GM12801 (cell line): Measurements from ENCODE around the gene TRPM5.

Source experiments
- TF ChIP-seq, protein P1 (sequence below): IDR thresholded peaks from one replicate; pipeline ENCODE4 v1.5.1; 2011; ENCODE audit warnings: control low read depth; ENCODE audit not compliant: insufficient read length; ENCODE audit errors: extremely low read depth

Gene TRPM5

DNA sequence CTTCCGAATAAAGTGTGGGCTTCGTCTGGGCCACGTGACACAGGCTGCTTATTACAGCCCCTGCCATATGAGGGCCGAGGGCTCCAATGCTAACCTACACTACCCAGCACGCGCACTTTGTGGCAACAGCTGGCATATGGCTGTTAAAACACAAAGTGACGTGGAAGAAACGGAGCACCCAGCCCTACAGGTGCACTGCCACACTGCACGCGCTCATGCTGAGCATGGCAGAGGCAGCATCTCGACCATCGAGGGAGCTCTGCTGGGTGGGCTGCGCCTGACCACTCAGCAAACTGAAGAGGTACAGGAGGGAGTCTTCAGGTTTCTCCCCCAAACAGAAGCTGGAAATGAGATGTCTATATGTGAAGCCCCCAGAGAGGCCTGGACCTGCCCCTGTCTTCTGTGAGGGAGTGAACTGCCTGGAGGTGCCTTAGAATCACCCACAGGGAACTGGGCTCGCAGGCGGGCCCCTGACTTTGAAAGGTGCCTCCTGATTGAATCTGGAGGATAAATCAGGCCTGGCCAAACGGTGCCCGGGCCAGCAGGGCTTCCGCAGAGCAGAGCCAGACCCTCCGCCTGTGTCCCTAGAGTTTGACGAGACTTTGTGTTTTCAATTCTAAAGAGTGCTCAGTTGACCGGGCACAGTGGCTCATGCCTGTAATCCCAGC, 25.5 kb downstream of the TRPM5 start:
- TF ChIP-seq, protein P1, sequence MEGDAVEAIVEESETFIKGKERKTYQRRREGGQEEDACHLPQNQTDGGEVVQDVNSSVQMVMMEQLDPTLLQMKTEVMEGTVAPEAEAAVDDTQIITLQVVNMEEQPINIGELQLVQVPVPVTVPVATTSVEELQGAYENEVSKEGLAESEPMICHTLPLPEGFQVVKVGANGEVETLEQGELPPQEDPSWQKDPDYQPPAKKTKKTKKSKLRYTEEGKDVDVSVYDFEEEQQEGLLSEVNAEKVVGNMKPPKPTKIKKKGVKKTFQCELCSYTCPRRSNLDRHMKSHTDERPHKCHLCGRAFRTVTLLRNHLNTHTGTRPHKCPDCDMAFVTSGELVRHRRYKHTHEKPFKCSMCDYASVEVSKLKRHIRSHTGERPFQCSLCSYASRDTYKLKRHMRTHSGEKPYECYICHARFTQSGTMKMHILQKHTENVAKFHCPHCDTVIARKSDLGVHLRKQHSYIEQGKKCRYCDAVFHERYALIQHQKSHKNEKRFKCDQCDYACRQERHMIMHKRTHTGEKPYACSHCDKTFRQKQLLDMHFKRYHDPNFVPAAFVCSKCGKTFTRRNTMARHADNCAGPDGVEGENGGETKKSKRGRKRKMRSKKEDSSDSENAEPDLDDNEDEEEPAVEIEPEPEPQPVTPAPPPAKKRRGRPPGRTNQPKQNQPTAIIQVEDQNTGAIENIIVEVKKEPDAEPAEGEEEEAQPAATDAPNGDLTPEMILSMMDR: no peak

DNA sequence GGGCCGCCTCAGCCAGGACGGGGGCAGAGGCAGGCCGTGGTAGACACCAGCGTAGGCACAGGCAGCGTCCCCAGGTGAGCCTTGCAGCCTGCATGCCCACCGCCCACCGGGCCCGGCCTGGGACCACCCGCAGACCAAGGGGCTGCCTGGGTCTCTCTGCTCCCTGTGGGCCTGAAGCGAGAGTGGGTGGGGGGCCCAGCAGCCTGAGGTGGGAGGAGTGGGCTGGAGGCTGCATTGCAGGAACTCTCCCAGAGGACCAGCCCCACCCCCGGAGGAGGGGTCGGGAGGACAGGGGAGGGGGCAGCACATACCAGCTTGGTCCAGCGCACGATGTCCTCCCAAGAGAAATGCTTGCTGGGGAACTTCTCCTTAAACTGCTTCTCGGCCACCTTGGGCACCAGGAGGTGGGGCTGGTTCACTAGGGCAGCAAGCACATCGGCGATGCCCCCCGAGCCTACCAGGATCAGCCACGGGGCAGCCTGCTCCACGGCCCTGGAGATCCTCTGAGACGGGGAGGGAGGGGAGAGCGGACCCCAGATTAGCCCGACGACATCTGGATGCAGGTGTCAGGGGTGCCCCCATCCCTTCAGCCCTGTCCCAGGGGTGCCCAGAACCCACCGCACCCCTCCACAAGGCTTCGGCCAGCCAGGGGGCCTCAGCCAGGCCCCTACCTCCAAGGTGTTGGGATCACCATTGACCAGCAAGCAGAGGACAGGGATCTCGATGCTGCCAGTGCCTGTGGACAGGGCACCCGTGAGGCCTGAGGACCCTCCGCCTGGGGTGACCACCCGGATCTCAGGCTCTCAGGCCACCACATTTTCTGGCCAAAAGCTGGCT, 26.2 kb downstream of the TRPM5 start:
- TF ChIP-seq, protein P1: no peak

DNA sequence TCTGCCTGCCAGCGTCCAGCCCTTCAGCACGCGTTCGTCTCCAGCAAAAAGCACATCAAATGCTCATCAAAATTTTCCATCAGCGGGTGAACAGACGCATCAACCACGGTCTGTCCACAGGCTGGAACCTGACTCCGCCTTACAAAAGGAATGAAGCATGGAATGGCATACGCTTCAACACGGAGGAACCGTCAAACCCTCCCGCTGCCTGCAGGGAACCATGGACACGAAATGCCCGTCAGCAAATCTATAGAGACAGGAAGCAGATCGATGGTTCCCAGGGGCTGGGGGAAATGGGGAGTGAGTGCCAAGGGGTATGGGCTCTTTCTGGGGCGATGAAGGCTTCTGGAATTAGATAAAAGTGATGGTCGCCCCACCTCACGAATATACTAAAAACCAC, 27.5 kb downstream of the TRPM5 start:
- TF ChIP-seq, protein P1: no peak

DNA sequence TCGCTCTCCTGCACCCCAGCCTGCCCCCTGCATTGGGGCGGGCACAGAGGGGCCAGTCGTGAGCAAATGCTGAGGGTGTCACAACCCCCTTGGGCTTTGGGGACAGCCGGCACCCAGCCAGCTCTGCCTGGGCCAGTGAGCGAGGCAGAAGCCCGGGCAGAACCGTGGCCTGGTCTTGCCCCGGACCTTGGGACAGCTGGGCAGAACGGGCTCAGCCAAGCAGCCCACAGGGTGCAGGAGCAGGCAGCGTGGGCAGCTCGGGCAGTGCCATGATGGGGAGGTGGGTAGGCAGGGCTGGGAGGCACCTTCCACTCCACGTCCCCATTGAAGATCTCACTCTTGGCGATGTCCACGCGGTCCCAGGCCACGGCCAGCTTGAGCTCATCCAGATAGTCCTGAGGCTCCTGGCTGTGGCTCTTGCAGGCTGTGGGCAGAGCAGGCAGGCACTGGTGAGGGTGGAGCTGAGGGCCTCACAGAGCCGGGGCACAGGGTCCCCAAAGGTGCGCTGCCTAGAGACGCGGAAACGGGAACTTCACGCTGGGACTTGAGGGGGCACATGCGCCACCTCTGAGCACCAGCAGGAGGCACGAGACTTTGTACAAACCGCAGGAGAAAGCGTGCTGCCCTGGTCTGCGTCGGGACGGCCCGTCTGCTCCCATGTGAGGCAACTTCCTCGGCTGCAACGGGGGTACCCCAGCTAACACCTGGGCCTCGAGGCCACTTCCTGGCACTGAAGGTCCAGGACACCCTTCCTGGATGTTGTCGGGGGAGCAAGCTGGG, 28.5 kb downstream of the TRPM5 start:
- TF ChIP-seq, protein P1: no peak

DNA sequence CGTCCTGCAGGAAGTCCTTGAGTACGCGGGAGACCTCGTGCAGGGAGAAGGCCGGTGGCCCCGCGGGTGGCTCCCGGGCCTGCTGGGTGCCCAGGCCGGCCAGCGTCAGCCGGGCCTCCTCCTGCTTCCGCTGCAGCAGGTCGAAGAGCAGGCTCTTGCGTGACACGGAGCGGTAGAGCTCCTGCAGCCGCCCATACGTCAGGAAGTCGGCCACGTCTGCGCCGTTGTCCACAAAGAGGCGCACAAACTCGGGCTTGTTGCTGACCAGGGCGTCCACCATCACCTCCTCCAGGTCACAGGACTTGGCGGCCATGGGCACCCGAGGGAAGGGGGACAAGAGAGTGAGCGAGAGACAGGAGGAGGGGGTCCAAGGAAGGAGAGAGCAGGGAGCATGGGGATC, 29.1 kb downstream of the TRPM5 start:
- TF ChIP-seq, protein P1: no peak

DNA sequence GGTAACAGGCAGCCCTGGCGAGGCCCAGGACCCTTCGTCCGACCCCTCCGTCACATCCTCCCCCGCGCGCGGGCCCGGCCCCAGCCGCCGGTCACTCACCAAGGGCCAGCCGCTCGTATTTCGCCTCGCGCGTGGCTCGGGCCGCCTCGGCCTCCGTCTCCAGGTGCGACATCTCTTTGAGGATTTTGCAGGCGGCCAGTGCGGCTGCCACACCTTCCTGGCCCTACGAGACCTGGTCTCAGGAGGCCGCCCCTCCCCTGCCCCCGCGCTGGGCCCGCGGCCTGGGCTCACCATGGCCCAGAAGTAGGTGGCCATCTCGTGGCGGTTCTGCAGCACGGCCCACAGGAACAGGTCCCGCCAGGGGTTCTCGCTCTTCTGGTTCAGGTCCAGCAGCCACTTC, 29.7 kb downstream of the TRPM5 start:
- TF ChIP-seq, protein P1: no peak

DNA sequence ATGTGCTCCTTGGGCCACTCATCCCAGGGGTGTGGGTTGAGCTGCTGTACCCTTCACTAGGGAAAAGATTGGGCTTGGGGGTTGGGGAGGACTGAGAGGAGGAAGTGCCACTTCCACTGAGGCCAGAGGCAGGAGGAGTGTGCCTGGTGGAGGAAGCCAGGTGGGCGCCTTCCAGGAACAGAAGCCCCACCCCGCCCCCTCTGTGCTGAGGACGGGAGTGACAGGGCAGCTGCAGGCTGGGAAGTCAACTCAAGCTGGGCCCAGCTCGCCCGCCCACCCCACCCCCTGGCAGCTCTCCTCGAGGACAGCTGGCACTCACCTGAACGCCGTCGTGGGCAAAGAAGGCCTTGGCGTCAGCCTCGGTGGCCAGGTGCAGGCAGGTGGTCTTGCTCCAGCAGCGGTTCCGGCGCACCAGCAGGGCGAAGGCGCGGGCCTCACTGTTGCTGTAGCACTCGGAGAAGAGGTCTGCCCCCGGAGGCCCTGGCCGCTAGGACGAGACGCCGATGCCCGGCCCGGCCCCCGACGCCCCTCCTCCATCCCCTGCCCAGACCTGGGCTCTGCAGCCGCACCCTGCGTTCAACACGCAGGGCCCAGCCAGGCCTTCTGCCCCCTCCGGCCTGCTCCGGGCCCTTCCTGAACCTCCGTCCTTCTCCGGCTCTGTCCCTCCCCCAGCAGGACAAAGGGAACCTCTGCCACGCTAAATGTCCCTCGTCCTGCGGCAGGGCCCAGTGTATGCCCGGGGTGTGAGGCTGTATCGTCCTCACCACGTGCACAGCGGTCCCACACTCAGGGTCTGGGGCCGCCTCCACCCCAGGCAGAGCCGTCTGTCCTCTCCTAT, 30.4 kb downstream of the TRPM5 start:
- TF ChIP-seq, protein P1: no peak
